Colonic mucosa (tissue), 4 donors: ENCODE measurements around the gene FAM110A. TPM values are rescaled to one million over a fixed set of nuclear protein-coding genes. Genes with fewer than 3 reads are reported as not detected.

Experiments
- DNase-seq: peaks from one replicate; pipeline ENCODE4 v3.0.0-alpha.2; 2020
- H3K27ac ChIP-seq: fragments of 200-600 bp; one replicate; pipeline ENCODE4 v1.8.0; 2021
- H3K27me3 ChIP-seq: fragments of 200-600 bp; one replicate; pipeline ENCODE4 v1.8.0; 2021
- H3K36me3 ChIP-seq: fragments of 200-600 bp; one replicate; pipeline ENCODE4 v1.8.0; 2021
- H3K4me1 ChIP-seq: fragments of 200-600 bp; one replicate; pipeline ENCODE4 v1.8.0; 2021; ENCODE audit warnings: mild to moderate bottlenecking
- H3K4me3 ChIP-seq: fragments of 200-600 bp; one replicate; pipeline ENCODE4 v1.8.0; 2021
- H3K9ac ChIP-seq, 2 donors: one replicate each; pipeline ENCODE4 v1.7.0; 2013; ENCODE audit warnings: control low read depth in 2 of 2, low read depth in 2 of 2, low read length in 2 of 2
- H3K9me3 ChIP-seq: fragments of 200-600 bp; one replicate; pipeline ENCODE4 v1.8.0; 2021
- CTCF ChIP-seq: fragments of 200-600 bp; IDR thresholded peaks from one replicate; pipeline ENCODE4 v1.8.0; 2022; ENCODE audit warnings: antibody characterized with exemption, mild to moderate bottlenecking
- intact Hi-C: fragments of 100-400 bp; cut with DNase I; formaldehyde crosslinking; loops from one replicate; pipeline ENCODE4 v1.14.1; 2022
- total RNA-seq, 2 donors: library from RNA; stranded (reverse); fragmentation: NEBNext Ultra II Directional in 1 of 2; extraction: Animal tissue kit (Norgen Biotek cat#: 25700) in 1 of 2; gene quantifications; one replicate each; pipeline ENCODE4 v1.2.1, GENCODE V29; 2021
- donor health status: healthy.
- donor health status: DM: no; HTN: no; CAD: no.
- donor health status: DM: no; HTN: no; CAD: no.

The FAM110A gene
- total RNA-seq, 2 donors from 2014 or later: 13.0 to 19.7 TPM

GRCh38 chr20:855466-856360 lies 22.2 kb downstream of the FAM110A start:
- intact Hi-C loops: no loop called here
- H3K4me3 ChIP-seq: no peak overlapping the region
- no peak overlapping the region for H3K9ac ChIP-seq
- no peaks in the 10 kb centered on the region for H3K27me3 ChIP-seq
- no peak overlapping the region for H3K27ac ChIP-seq
- H3K9me3 ChIP-seq: no peaks in the 10 kb centered on the region
- H3K4me1 ChIP-seq: no peaks in the 10 kb centered on the region
- no peaks in the 10 kb centered on the region for H3K36me3 ChIP-seq
- TF ChIP-seq CTCF: no peak
- no peak for DNase-seq

GRCh38 chr20:856361-856775 lies 22.9 kb downstream of the FAM110A start:
- no peak for TF ChIP-seq CTCF
- H3K27me3 ChIP-seq: no peaks in the 10 kb centered on the region
- intact Hi-C loops: no loop called here
- H3K9me3 ChIP-seq: no peaks in the 10 kb centered on the region
- H3K4me3 ChIP-seq: no peak overlapping the region
- H3K9ac ChIP-seq: no peak overlapping the region
- no peak for DNase-seq
- H3K36me3 ChIP-seq: no peaks in the 10 kb centered on the region
- H3K4me1 ChIP-seq: no peaks in the 10 kb centered on the region
- H3K27ac ChIP-seq: no peak overlapping the region

- intact Hi-C loops: no loop called here
- H3K36me3 ChIP-seq: no peaks in the 10 kb centered on the region
- no peak for DNase-seq
- no peak for TF ChIP-seq CTCF
- H3K9ac ChIP-seq: no peak overlapping the region
- no peak overlapping the region for H3K4me3 ChIP-seq
- H3K27me3 ChIP-seq: no peaks in the 10 kb centered on the region
- H3K4me1 ChIP-seq: no peaks in the 10 kb centered on the region
- H3K9me3 ChIP-seq: no peaks in the 10 kb centered on the region
- no peak overlapping the region for H3K27ac ChIP-seq
Observed at GRCh38 chr20:858011-858410, 24.5 kb downstream of the FAM110A start.

- Histone ChIP-seq H3K9ac (no peak overlapping the region), H3K27ac (no peak overlapping the region), H3K4me3 (no peak overlapping the region), H3K27me3 (no peaks in the 10 kb centered on the region), H3K36me3 (no peaks in the 10 kb centered on the region), H3K9me3 (no peaks in the 10 kb centered on the region), H3K4me1 (no peaks in the 10 kb centered on the region)
- intact Hi-C loops: no loop called here
- DNase-seq: no peak
- no peak for TF ChIP-seq CTCF
Observed at GRCh38 chr20:859751-860231, 26.3 kb downstream of the FAM110A start.

- H3K36me3 ChIP-seq: no peaks in the 10 kb centered on the region
- DNase-seq: no peak
- no peak overlapping the region for H3K9ac ChIP-seq
- no peaks in the 10 kb centered on the region for H3K9me3 ChIP-seq
- H3K27ac ChIP-seq: no peak overlapping the region
- intact Hi-C loops: no loop called here
- H3K4me3 ChIP-seq: no peak overlapping the region
- TF ChIP-seq CTCF: no peak
- no peaks in the 10 kb centered on the region for H3K27me3 ChIP-seq
- no peaks in the 10 kb centered on the region for H3K4me1 ChIP-seq
Observed at GRCh38 chr20:860891-861290, 27.4 kb downstream of the FAM110A start.
